HuH-7.5 (cell line): Measurements from ENCODE around the gene LARP4B.

Experiments
- DNase-seq: peaks from one replicate; pipeline ENCODE4 v3.0.0; 2011; ENCODE audit warnings: low spot score

The LARP4B gene

GRCh38 chr10:865924-866576 is 65.5 kb downstream of the LARP4B start:
- DNase-seq, result no peak

- no peak for DNase-seq
These were observed 66.2 kb downstream of the LARP4B start for GRCh38 chr10:865257-865656.

DNA sequence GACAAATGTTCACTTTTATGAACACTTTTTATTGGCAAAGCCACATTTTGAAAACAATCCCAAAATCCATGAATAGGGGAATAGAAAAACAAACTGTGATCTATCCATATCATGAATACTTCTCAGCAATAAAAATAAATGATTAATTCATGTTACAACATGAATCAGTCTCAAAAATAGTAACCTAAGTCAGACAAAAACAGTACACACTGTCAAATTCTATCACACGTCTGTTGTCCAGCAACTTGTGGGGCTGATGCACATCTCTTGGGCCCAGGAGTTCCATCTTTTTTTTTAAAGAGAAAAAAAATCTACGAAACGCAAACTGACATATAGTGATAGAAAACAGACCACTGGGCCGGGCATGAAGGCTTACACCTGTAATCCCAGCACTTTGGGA is 71.0 kb downstream of the LARP4B start:
- DNase-seq, result no peak

- no peak for DNase-seq
These were observed 74.9 kb downstream of the LARP4B start for GRCh38 chr10:856416-857157.

- no peak for DNase-seq
These were observed 75.8 kb downstream of the LARP4B start for GRCh38 chr10:855671-856070.

DNA sequence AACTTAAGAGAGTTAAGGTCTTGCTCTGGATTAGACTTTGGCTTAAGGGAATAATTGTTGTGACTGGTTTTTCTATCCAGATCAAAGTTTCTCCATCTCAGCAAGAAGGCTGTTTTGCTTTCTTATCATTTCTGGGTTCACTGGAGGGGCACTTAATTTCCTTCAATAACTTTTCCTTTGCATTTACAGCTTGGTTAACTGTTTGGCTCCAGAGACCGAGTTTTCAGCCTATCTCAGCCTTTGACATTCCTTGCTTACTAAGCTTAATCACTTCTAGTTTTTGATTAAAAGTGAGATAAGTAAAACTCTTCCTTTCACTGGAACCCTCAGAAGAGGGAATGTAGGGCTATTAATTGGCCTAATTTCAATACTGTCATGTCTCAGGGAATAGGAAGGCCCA is 76.4 kb downstream of the LARP4B start:
- no peak for DNase-seq

- no peak for DNase-seq
These were observed 78.5 kb downstream of the LARP4B start for GRCh38 chr10:853017-853416.

GRCh38 chr10:852386-852785 is 79.1 kb downstream of the LARP4B start:
- DNase-seq, result no peak

DNA sequence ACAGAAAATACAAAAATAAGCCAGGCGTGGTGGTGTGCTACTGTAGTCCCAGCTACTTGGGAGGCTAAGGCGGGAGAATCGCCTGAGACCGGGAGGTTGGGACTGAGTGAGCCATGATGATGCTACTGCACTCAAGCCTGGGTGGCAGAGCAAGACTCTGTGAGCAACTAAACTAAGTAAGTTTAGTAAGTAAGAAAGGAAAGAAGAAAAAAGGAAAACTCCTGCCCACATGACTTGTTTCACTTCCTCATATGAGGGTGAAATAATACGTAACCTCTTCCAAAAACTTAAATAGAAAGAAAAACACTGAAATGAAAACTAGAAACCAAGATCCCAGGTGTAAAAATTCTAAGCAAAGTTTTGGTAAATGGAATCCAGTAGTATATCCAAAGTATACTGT is 79.6 kb downstream of the LARP4B start:
- no peak for DNase-seq

DNA sequence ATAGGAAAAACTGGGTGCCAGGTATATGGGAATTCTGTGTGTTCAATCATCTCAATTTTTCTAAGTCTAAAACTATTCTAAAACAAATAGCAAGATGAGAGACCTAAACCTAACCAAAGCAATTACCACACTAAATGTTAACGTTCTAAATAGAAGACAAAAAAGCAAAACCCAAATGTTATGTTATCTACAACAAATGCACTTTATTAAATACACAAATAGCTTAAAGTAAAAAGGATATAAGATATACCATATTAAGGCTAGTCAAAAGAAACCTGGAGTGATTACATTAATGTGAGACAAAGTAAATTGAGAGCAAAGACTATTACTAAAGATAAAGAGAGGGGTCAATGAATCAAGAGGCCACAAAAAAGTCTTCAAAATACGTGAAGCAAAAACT is 81.4 kb downstream of the LARP4B start:
- DNase-seq, result no peak

DNA sequence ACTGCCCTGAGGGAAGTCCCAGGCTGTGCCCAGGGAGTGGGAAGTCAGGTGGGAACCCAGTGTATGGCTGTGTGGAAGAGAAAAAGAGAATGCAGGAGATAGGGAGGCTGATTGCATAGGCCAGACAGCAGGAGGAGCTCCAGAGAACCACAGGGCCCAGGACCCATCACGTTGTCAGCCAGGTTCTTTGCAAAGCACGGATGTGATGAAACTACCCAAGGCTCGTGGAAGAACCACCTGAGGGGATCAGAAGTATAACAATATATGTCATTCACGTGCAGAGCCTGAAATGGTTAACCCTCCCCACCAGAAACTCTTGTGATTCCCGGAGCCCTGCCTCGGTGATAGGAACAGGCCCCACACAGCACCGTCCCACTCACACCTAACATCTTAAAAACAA is 83.6 kb downstream of the LARP4B start:
- DNase-seq, result no peak

GRCh38 chr10:846126-846685 is 85.3 kb downstream of the LARP4B start:
- no peak for DNase-seq

GRCh38 chr10:845526-845925 is 86.0 kb downstream of the LARP4B start:
- no peak for DNase-seq

GRCh38 chr10:844552-844951 is 87.0 kb downstream of the LARP4B start:
- DNase-seq, result no peak

- no peak for DNase-seq
These were observed 87.8 kb downstream of the LARP4B start for GRCh38 chr10:843703-844102.

DNA sequence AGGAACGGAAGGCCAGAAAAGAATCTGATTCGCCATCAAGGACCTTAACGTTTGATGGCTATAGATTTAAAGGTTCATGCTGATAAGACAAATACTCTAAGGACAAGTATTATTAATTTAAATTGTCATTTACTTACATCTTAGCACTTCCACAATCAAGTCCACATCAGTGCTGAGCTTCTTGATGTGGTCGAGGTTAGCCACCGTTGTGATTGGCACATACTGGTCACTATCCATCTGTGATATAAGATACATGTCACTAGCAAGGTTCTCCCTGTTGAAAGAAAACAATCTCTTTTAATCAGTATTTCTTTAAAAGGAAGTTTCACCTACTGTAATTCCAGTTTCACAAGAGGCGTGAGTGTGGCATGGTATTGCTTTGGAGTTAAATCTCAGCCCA is 88.7 kb downstream of the LARP4B start:
- DNase-seq, result no peak

GRCh38 chr10:841535-841934 is 90.0 kb downstream of the LARP4B start:
- no peak for DNase-seq

- no peak for DNase-seq
These were observed 91.8 kb downstream of the LARP4B start for GRCh38 chr10:839550-840205.

GRCh38 chr10:836782-837181 is 94.7 kb downstream of the LARP4B start:
- DNase-seq, result no peak

GRCh38 chr10:834493-834892 is 97.0 kb downstream of the LARP4B start:
- DNase-seq, result no peak

- DNase-seq, result no peak
These were observed 102.3 kb downstream of the LARP4B start for GRCh38 chr10:829241-829640.

DNA sequence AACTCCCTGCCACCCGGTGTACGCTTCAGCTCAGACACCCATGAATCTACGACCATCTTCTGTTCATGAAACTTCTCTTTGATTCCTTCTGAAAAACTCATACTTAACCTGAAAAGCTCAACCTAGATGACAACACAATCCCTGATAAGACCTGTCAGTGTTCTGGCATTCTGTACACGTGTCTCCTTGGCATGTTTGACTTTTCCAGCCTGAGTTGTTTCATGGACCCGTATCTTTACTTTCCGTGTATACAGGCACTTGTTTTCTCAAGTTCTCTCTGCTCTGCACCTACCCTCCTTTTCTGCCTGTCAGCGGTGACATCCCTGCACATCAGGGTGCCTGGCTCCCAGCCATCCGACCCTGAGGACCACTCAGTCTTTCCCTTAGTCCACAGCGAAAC is 103.3 kb downstream of the LARP4B start:
- DNase-seq, result no peak

DNA sequence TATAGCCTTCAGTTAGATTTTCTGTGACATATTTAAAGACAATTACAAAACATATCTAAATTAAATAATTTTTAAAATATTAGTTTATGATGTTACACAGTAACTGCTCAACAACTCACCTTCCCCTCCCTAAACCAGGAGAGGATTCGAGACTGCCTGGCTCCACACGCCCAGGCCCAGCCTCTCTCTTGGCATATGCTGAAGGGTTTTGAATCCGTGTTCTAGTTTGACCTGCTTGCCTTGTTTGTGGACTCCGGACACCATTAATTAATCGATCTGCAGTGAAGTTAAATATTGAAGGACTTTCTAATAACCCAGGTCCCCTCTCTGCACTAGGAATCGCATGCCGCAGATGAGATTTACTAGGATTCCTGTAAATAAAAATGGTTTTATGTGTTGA is 106.6 kb downstream of the LARP4B start:
- DNase-seq, result no peak
